IMR-90 (cell line): ENCODE measurements around the gene GOLT1B. TPM values are rescaled to one million over a fixed set of nuclear protein-coding genes. Genes with fewer than 3 reads are reported as not detected.
A peak's percentile ranks its signal among the peaks of the same experiment; 100 is the strongest.

Experiments
- ATAC-seq: fragments of 200-7000 bp; cut with Tn5 transposase; 2 replicates; pipeline ENCODE4 v1.9.1; 2020; ENCODE audit warnings: low read depth, mild to moderate bottlenecking, moderate library complexity
- BruUV-seq: library from RNA; stranded (reverse); fragments of 400-500 nt; replicated peaks from 2 replicates; lab custom pipeline; 2021; lab: Mats Ljungman, UMichigan
- CTCF ChIA-PET: fragments of 300-600 bp; formaldehyde crosslinking; extraction: SDS; loops from one replicate; lab custom pipeline; 2021; ENCODE audit warnings: antibody characterized with exemption; lab: Yijun Ruan, JAX
- POLR2A ChIA-PET: fragments of 300-600 bp; sonication (Branson Sonifier 250); formaldehyde crosslinking; loops from one replicate; lab custom pipeline; 2022; ENCODE audit warnings: antibody characterized with exemption; ENCODE audit not compliant: unreplicated experiment; lab: Charles Lee
- DNase-seq: peaks from one replicate; pipeline ENCODE4 v3.0.0; 2013
- H2AFZ ChIP-seq: replicated peaks from 2 replicates; pipeline ENCODE3; 2013; ENCODE audit warnings: low read length, mild to moderate bottlenecking; ENCODE audit not compliant: poor library complexity
- H2AK5ac ChIP-seq: 2 replicates; pipeline ENCODE4 v1.6.1; 2013; ENCODE audit warnings: low read depth, low read length, inconsistent platforms
- H2AK9ac ChIP-seq: replicated peaks from 2 replicates; pipeline ENCODE3; 2013; ENCODE audit warnings: mild to moderate bottlenecking, low read depth, low read length, moderate library complexity; ENCODE audit not compliant: poor library complexity
- H2BK120ac ChIP-seq: 2 replicates; pipeline ENCODE4 v1.6.1; 2013; ENCODE audit warnings: low read depth, low read length, inconsistent platforms
- H2BK15ac ChIP-seq: 3 replicates; pipeline ENCODE4 v1.6.1; 2013; ENCODE audit warnings: low read depth, low read length, inconsistent platforms
- H2BK20ac ChIP-seq: 2 replicates; pipeline ENCODE4 v1.6.1; 2013; ENCODE audit warnings: low read depth, mild to moderate bottlenecking, inconsistent platforms, low read length, moderate library complexity
- H2BK5ac ChIP-seq: 2 replicates; pipeline ENCODE4 v1.6.1; 2013; ENCODE audit warnings: mild to moderate bottlenecking, low read depth, low read length, inconsistent platforms; ENCODE audit not compliant: poor library complexity, severe bottlenecking
- H3K14ac ChIP-seq: replicated peaks from 2 replicates; pipeline ENCODE4 v1.6.1; 2013; ENCODE audit warnings: low read depth, low read length, inconsistent platforms
- H3K18ac ChIP-seq: 2 replicates; pipeline ENCODE4 v1.6.1; 2013; ENCODE audit warnings: low read depth, low read length, control low read depth
- H3K23ac ChIP-seq: 2 replicates; pipeline ENCODE4 v1.6.1; 2013; ENCODE audit warnings: low read depth, low read length, inconsistent platforms
- H3K27ac ChIP-seq: 2 replicates; pipeline ENCODE4 v1.5.1; 2013; ENCODE audit warnings: mild to moderate bottlenecking, control low read depth, low read length; ENCODE audit not compliant: insufficient read depth
- H3K27me3 ChIP-seq: 2 replicates; pipeline ENCODE4 v1.6.1; 2013; ENCODE audit warnings: low read length; ENCODE audit not compliant: control insufficient read depth, insufficient read depth
- H3K36me3 ChIP-seq: 2 replicates; pipeline ENCODE4 v1.6.1; 2013; ENCODE audit warnings: low read length, mixed read lengths; ENCODE audit not compliant: control insufficient read depth, insufficient read depth
- H3K4ac ChIP-seq: 2 replicates; pipeline ENCODE4 v1.6.1; 2013; ENCODE audit warnings: low read depth, low read length, inconsistent platforms
- H3K4me1 ChIP-seq: 2 replicates; pipeline ENCODE4 v1.6.1; 2013; ENCODE audit warnings: low read length, mixed read lengths; ENCODE audit not compliant: control insufficient read depth, insufficient read depth
- H3K4me2 ChIP-seq: 2 replicates; pipeline ENCODE4 v1.6.1; 2013; ENCODE audit warnings: low read depth, mild to moderate bottlenecking, control low read depth, low read length, moderate library complexity
- H3K4me3 ChIP-seq: 2 replicates; pipeline ENCODE4 v1.5.1; 2013; ENCODE audit warnings: low read depth, mild to moderate bottlenecking, control low read depth, low read length, moderate library complexity; ENCODE audit not compliant: insufficient read depth
- H3K56ac ChIP-seq: 2 replicates; pipeline ENCODE4 v1.6.1; 2013; ENCODE audit warnings: low read length, inconsistent platforms; ENCODE audit not compliant: insufficient read depth; ENCODE audit errors: extremely low read depth
- H3K79me1 ChIP-seq, 2 experiments: 2 replicates each; pipeline ENCODE4 v1.6.1; 2013; ENCODE audit warnings: low read length in 2 of 2, inconsistent platforms in 1 of 2, low read depth in 1 of 2
- H3K9ac ChIP-seq: 2 replicates; pipeline ENCODE4 v1.6.1; 2013; ENCODE audit warnings: low read depth, low read length, control low read depth
- H3K9me1 ChIP-seq: 2 replicates; pipeline ENCODE4 v1.6.1; 2013; ENCODE audit warnings: low read length, inconsistent platforms; ENCODE audit not compliant: insufficient read depth
- H3K9me3 ChIP-seq: 2 replicates; pipeline ENCODE4 v1.6.1; 2013; ENCODE audit warnings: low read length; ENCODE audit not compliant: control insufficient read depth, insufficient read depth
- H4K20me1 ChIP-seq: 2 replicates; pipeline ENCODE4 v1.6.1; 2013; ENCODE audit warnings: low read length, inconsistent platforms; ENCODE audit not compliant: insufficient read depth
- H4K5ac ChIP-seq: 2 replicates; pipeline ENCODE4 v1.6.1; 2013; ENCODE audit warnings: mild to moderate bottlenecking, low read depth, low read length, control low read depth
- H4K8ac ChIP-seq, 2 experiments: 2 replicates each; pipeline ENCODE4 v1.6.1; 2013; ENCODE audit warnings: low read depth in 2 of 2, low read length in 2 of 2, control low read depth in 1 of 2, inconsistent platforms in 1 of 2
- H4K91ac ChIP-seq: 2 replicates; pipeline ENCODE4 v1.6.1; 2013; ENCODE audit warnings: low read depth, low read length, inconsistent platforms; ENCODE audit not compliant: insufficient read depth
- CEBPB ChIP-seq: IDR thresholded peaks from 2 replicates; pipeline ENCODE4 v1.6.1; 2012; ENCODE audit warnings: low read depth, low read length, improper control_type of control experiment
- CHD1 ChIP-seq: IDR thresholded peaks from 2 replicates; pipeline ENCODE4 v1.6.1; 2012; ENCODE audit warnings: low read depth, low read length, improper control_type of control experiment
- ELK1 ChIP-seq: fragments of 150-350 bp; IDR thresholded peaks from 2 replicates; pipeline ENCODE4 v1.6.1; 2016; ENCODE audit warnings: low read depth, mild to moderate bottlenecking, low read length, moderate library complexity, borderline replicate concordance
- MAFK ChIP-seq: IDR thresholded peaks from 2 replicates; pipeline ENCODE4 v1.6.1; 2012; ENCODE audit warnings: low read depth, low read length, improper control_type of control experiment
- NFE2L2 ChIP-seq: fragments of 150-350 bp; IDR thresholded peaks from 2 replicates; pipeline ENCODE4 v1.6.1; 2016; ENCODE audit warnings: low read depth, mild to moderate bottlenecking, low read length
- POLR2A ChIP-seq: IDR thresholded peaks from 2 replicates; pipeline ENCODE4 v1.6.1; 2012; ENCODE audit warnings: mild to moderate bottlenecking, low read depth, low read length
- WGBS, 2 experiments: methylation state at CpG; one replicate each; pipeline versions ENCODE4 v1.1.5 to v1.1.7; 2013; ENCODE audit warnings: missing lambda C conversion rate in 2 of 2; ENCODE audit not compliant: insufficient read length in 1 of 2; ENCODE audit errors: extremely low coverage in 2 of 2; 5-methylcytosine and 5-hydroxymethylcytosine counted together
- dilution Hi-C: fragments of 300-500 bp; cut with HindIII; formaldehyde crosslinking; loops from one replicate; pipeline ENCODE4 v1.14.3; 2018; ENCODE audit warnings: low sequenced_read_pairs; ENCODE audit not compliant: unreplicated experiment
- in situ Hi-C: fragments of 300-500 bp; cut with MboI; formaldehyde crosslinking; loops from 3 replicates; pipeline ENCODE4 v1.14.3; 2019; ENCODE audit warnings: low sequenced_read_pairs, inconsistent platforms, mixed read lengths
- intact Hi-C: fragments of 100-400 bp; cut with micrococcal nuclease; formaldehyde crosslinking; loops from 2 replicates; pipeline ENCODE4 v1.10.0; 2022
- polyA plus RNA-seq, 3 experiments: library from polyadenylated mRNA; depleted of rRNA; stranded (reverse); fragments of >200 nt; gene quantifications; 2 replicates each; pipeline ENCODE4 v1.2.3, GENCODE V29; 2012; ENCODE audit warnings: low replicate concordance in 1 of 3
- total RNA-seq: library from RNA; depleted of rRNA; stranded (reverse); fragments of >200 nt; gene quantifications from 2 replicates; pipeline ENCODE4 v1.2.3, GENCODE V29; 2012

The GOLT1B gene
- total and polyA plus RNA-seq, 2 of the 4 experiments (the other 2 are of a cell fraction), result 27.2 to 50.5 TPM

GRCh38 chr12:21502164-21502496, 541 bp downstream of the GOLT1B start:
- H2BK120ac ChIP-seq, result peak overlapping the region; percentile 16; the same call in 1 of the 2 replicates
- CTCF ChIA-PET, result interaction anchor here (1.0 kb wide), 1 partner anchor 47 kb away, joined by 3 read pairs; no protein-coding TSS in a partner anchor

More at GRCh38 chr12:21502164-21502496, 541 bp downstream of the GOLT1B start:
- Histone ChIP-seq H3K4me2 (peak overlapping the region; percentile 89), H4K8ac (peak overlapping the region; percentile 55 to 86), H3K79me1 (peaks cover 16 to 37% of the 10 kb centered on the region in 2 experiments), H3K23ac (peak overlapping the region; percentile 91; the same call in 1 of the 2 replicates), H3K56ac (peak overlapping the region; percentile 68; the same call in 1 of the 2 replicates), H4K91ac (peak overlapping the region; percentile 63), H2AFZ (peak overlapping the region; percentile 97), H3K9me3 (no peaks in the 10 kb centered on the region), H3K9me1 (peaks cover 4% of the 10 kb centered on the region; the same call in 1 of the 2 replicates), H4K20me1 (peaks cover 13% of the 10 kb centered on the region; the same call in 1 of the 2 replicates), H3K18ac (no peak overlapping the region; the same call in 1 of the 2 replicates), H3K4me1 (peaks cover 2% of the 10 kb centered on the region), H2AK9ac (peak overlapping the region; percentile 96), H3K27ac (peak overlapping the region; percentile 69), H3K9ac (peak overlapping the region; percentile 93), H4K5ac (peak overlapping the region; percentile 21), H3K4ac (peak overlapping the region; percentile 85), H3K36me3 (peaks cover 3% of the 10 kb centered on the region), H2AK5ac (peak overlapping the region; percentile 58), H3K4me3 (peak overlapping the region; percentile 60), H2BK20ac (no peak overlapping the region), H2BK5ac (peak overlapping the region; percentile 57), H3K14ac (peak overlapping the region; percentile 91), H3K27me3 (no peaks in the 10 kb centered on the region), H2BK15ac (no peak overlapping the region)
- TF ChIP-seq MAFK, result no peak
- no peak for TF ChIP-seq POLR2A
- no peak for TF ChIP-seq CEBPB
- no peak for TF ChIP-seq ELK1
- TF ChIP-seq NFE2L2, result no peak
- TF ChIP-seq CHD1, result no peak
- ATAC-seq, result peak; percentile 9
- dilution Hi-C loops (no loop called here), intact Hi-C loops (loop anchor here (5.0 kb wide), 1 partner anchor 155 kb away; the partner anchor contains the start of gene LDHB), in situ Hi-C loops (loop anchor here (10.0 kb wide), 1 partner anchor 143 kb away; no protein-coding TSS in a partner anchor)
- no CpG with 5 or more reads among the region's 14 CpGs for WGBS, 2 experiments
- peak; percentile 34 for DNase-seq
- POLR2A ChIA-PET, result interaction anchor here (0.6 kb wide), 1 partner anchor 678 kb away, joined by 3 read pairs; no protein-coding TSS in a partner anchor
- TSS peak; percentile 53 for BruUV-seq
